ENCODE results near the gene ERMARD.

ERMARD gene

GRCh38 chr6:169825558-169826225, 74.3 kb downstream of the ERMARD start:
- Histone ChIP-seq H3K27ac (no peak overlapping the region), H3K36me3 (ENCODE audit: insufficient read depth, low read length) (no peaks in the 10 kb centered on the region), H3K9me3 (ENCODE audit: low read depth, low read length) (no peaks in the 10 kb centered on the region), H3K9ac (ENCODE audit: insufficient read length) (no peak overlapping the region), H3K4me3 (no peak overlapping the region)
- no peak for DNase-seq (ENCODE audit: low read depth, low spot score)
- no peak for TF ChIP-seq POLR2AphosphoS5 (IDR thresholded peaks at IDR 0.05; ENCODE audit: borderline replicate concordance, low read depth, low read length)
- no peak for TF ChIP-seq FOXP2 (optimal IDR thresholded peaks at IDR 0.05; ENCODE audit: control extremely low read depth, extremely low read length, insufficient read depth)
- no peak for TF ChIP-seq EZH2 (IDR thresholded peaks at IDR 0.05)

- Histone ChIP-seq H3K4me3 (no peak overlapping the region), H3K9ac (ENCODE audit: insufficient read length) (no peak overlapping the region), H3K9me3 (ENCODE audit: low read depth, low read length) (no peaks in the 10 kb centered on the region), H3K27ac (no peak overlapping the region), H3K36me3 (ENCODE audit: insufficient read depth, low read length) (no peaks in the 10 kb centered on the region)
- no peak for TF ChIP-seq EZH2 (IDR thresholded peaks at IDR 0.05)
- TF ChIP-seq POLR2AphosphoS5 (IDR thresholded peaks at IDR 0.05; ENCODE audit: borderline replicate concordance, low read depth, low read length) = no peak
- TF ChIP-seq FOXP2 (optimal IDR thresholded peaks at IDR 0.05; ENCODE audit: control extremely low read depth, extremely low read length, insufficient read depth) = no peak
- no peak for DNase-seq (ENCODE audit: low read depth, low spot score)
These were observed 75.3 kb downstream of the ERMARD start for GRCh38 chr6:169826697-169827096.

GRCh38 chr6:169827290-169827717, 75.9 kb downstream of the ERMARD start:
- Histone ChIP-seq H3K9me3 (ENCODE audit: low read depth, low read length) (no peaks in the 10 kb centered on the region), H3K36me3 (ENCODE audit: insufficient read depth, low read length) (no peaks in the 10 kb centered on the region), H3K27ac (no peak overlapping the region), H3K4me3 (no peak overlapping the region), H3K9ac (ENCODE audit: insufficient read length) (no peak overlapping the region)
- no peak for DNase-seq (ENCODE audit: low read depth, low spot score)
- TF ChIP-seq EZH2 (IDR thresholded peaks at IDR 0.05) (no peak), POLR2AphosphoS5 (IDR thresholded peaks at IDR 0.05; ENCODE audit: borderline replicate concordance, low read depth, low read length) (no peak), FOXP2 (optimal IDR thresholded peaks at IDR 0.05; ENCODE audit: control extremely low read depth, extremely low read length, insufficient read depth) (no peak)

GRCh38 chr6:169828176-169828575, 76.8 kb downstream of the ERMARD start:
- Histone ChIP-seq H3K27ac (no peak overlapping the region), H3K9ac (ENCODE audit: insufficient read length) (no peak overlapping the region), H3K36me3 (ENCODE audit: insufficient read depth, low read length) (no peaks in the 10 kb centered on the region), H3K9me3 (ENCODE audit: low read depth, low read length) (no peaks in the 10 kb centered on the region), H3K4me3 (no peak overlapping the region)
- no peak for DNase-seq (ENCODE audit: low read depth, low spot score)
- TF ChIP-seq FOXP2 (optimal IDR thresholded peaks at IDR 0.05; ENCODE audit: control extremely low read depth, extremely low read length, insufficient read depth) (no peak), POLR2AphosphoS5 (IDR thresholded peaks at IDR 0.05; ENCODE audit: borderline replicate concordance, low read depth, low read length) (no peak), EZH2 (IDR thresholded peaks at IDR 0.05) (no peak)

GRCh38 chr6:169829786-169830185, 78.4 kb downstream of the ERMARD start:
- Histone ChIP-seq H3K9me3 (ENCODE audit: low read depth, low read length) (no peaks in the 10 kb centered on the region), H3K27ac (no peak overlapping the region), H3K36me3 (ENCODE audit: insufficient read depth, low read length) (no peaks in the 10 kb centered on the region), H3K9ac (ENCODE audit: insufficient read length) (no peak overlapping the region), H3K4me3 (no peak overlapping the region)
- DNase-seq (ENCODE audit: low read depth, low spot score) = no peak
- TF ChIP-seq EZH2 (IDR thresholded peaks at IDR 0.05) = no peak
- no peak for TF ChIP-seq POLR2AphosphoS5 (IDR thresholded peaks at IDR 0.05; ENCODE audit: borderline replicate concordance, low read depth, low read length)
- TF ChIP-seq FOXP2 (optimal IDR thresholded peaks at IDR 0.05; ENCODE audit: control extremely low read depth, extremely low read length, insufficient read depth) = no peak

- DNase-seq (ENCODE audit: low read depth, low spot score) = no peak
- Histone ChIP-seq H3K9ac (ENCODE audit: insufficient read length) (no peak overlapping the region), H3K27ac (no peak overlapping the region), H3K36me3 (ENCODE audit: insufficient read depth, low read length) (no peaks in the 10 kb centered on the region), H3K4me3 (no peak overlapping the region), H3K9me3 (ENCODE audit: low read depth, low read length) (no peaks in the 10 kb centered on the region)
- no peak for TF ChIP-seq FOXP2 (optimal IDR thresholded peaks at IDR 0.05; ENCODE audit: control extremely low read depth, extremely low read length, insufficient read depth)
- no peak for TF ChIP-seq POLR2AphosphoS5 (IDR thresholded peaks at IDR 0.05; ENCODE audit: borderline replicate concordance, low read depth, low read length)
- TF ChIP-seq EZH2 (IDR thresholded peaks at IDR 0.05) = no peak
These were observed 79.5 kb downstream of the ERMARD start for GRCh38 chr6:169830876-169831275.

Data from SK-N-MC (cell line).